HG03108 (cell line): ENCODE data around the gene WNT7B.

Source experiments
- ATAC-seq: cut with Tn5 transposase; IDR thresholded peaks from one replicate; pipeline ENCODE4 v1.9.1; 2021; ENCODE audit warnings: moderate library complexity; ENCODE audit not compliant: unreplicated experiment

Gene WNT7B

DNA sequence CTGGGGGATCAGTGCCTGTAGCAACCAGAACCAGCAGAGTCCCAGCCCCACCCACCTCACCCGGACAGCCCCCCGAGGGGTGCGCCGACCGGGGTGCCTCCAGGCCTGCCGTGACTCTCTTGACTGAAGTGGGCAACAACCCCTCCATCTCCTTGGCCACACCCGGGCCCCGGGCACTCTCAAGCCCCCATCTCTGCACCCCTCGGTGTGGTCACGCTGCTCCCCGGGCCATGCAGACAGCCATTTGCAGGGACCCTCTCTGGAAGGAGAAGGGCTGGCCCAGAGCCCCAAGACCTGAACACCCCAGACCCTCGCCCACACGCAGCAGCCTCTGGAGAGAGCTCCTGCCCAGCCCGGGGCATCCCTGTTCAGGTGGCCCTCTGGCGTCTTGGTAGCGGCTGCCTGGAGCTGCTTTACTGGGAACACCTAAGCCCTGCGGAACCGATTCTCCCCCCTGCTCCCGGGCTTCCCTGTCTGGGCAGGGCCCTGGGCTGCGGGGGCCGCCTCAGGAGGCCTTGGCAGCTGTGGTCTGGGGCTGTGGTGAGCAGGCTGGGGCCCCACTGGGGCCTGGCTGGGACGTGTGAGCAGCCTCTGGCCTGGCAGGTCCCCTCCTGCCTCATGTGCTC is 84.9 kb downstream of the WNT7B start:
- ATAC-seq, result no peak

DNA sequence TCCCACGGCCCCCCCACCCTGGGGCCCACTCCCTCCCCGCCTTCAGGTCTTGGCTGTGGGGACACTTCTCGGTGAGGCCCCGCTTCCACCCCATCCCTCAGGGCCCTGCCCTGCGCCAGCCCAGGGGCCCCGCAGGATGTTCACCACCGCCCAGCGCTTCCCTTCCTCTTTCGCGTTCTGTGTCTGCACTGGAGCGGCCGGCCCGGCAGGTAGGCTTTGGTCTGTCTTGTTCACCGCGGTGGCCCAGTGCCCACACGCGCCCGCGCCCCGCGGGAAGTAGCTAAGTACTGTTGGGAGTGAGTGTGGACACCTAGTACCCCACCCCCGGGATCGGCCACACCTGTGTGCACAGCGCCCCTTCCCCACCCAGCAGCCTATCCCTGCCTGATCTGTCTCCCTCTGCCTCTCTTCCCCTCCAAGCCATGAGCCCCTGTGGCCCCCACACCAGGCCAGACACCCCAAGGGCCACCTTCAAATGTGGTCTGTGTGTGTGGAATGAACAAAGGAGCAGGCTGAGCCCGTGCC is 85.4 kb downstream of the WNT7B start:
- no peak for ATAC-seq

DNA sequence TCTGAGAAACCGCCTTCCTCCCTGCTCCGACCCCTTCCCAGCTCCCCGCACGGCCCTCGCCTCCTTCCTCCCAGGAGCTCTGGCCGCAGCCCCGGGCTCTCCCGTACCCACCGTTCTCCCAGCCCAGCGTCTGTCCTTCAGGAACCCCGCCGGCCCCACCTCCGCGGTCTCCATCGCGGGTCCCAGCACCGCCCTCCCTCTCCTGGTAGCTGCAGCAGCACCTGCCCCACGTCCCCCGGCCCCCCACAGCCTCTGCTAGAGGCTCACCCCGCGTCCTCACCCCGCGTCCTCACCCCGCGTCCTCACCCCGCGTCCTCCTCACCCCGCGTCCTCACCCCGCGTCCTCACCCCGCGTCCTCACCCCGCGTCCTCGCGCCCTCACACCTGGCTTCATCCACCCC is 85.9 kb downstream of the WNT7B start:
- no peak for ATAC-seq

DNA sequence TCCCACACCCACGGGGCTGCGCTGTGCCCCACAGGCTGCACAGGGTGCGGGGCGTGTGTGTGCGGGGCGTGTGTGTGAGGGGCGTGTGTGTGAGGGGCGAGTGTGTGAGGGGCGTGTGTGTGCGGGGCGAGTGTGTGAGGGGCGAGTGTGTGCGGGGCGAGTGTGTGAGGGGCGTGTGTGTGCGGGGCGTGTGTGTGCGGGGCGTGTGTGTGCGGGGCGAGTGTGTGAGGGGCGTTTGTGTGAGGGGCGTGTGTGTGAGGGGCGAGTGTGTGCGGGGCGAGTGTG is 86.7 kb downstream of the WNT7B start:
- no peak for ATAC-seq

DNA sequence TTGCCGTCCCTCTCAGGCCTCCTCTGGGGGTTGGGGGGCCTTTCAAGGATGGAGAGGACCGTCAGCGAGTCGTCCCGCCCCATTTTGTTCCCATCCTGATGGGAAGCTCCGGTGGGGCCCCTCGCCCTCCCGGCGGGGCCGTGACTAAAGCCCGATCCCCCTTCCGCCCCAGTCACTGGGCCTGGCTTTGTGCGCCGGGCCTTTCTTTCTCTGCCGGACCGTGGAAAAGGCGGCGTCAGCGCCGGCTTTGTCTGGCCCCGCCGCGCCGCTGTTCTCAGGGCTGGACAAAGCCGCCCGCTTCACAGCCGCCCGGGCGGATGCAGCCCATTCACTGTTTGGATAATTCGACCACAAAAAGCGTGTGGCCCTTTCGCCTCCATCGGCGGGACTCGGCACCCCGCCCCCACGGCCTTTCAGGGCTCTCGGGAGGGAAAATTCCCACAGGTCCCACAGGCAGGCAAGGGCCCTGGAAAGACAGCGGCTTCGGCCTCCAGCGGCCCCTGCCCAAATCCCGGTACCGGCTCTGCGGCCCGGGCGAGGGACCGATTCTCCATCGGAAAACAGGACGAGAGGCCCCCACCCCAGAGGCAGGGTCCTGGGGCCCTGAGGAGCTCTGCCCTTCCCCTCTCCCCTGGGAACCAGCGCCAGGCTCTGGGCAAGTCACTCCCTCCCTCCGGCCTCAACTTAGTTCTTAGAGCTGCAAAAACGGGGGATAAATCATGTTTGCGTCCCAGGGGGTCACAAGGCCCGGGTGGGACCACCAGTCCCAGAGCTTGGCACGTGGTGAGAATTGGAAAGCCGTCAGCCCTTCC is 87.2 kb downstream of the WNT7B start:
- no peak for ATAC-seq

DNA sequence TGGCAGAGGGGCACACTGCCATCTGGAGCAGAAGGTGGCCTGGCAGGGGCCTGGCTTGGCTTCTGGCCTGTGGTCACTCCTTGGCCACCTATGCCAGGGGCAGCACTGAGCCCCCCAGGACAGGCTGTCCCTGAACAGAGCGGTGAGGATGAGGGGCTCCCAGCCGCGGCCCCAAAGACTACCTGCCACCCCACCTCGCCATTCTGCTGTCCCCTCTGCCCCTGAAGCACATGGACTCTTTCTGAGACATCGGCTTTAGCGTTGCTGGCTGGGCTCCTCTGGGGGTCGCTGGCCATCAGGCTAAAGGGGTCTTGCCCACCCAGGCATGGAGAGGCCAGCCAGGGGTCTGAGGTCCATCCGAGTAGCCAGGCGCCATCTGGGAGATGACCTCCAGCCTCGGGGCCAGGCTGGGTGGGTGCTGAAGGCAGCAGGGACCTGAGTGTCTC is 87.8 kb downstream of the WNT7B start:
- no peak for ATAC-seq

DNA sequence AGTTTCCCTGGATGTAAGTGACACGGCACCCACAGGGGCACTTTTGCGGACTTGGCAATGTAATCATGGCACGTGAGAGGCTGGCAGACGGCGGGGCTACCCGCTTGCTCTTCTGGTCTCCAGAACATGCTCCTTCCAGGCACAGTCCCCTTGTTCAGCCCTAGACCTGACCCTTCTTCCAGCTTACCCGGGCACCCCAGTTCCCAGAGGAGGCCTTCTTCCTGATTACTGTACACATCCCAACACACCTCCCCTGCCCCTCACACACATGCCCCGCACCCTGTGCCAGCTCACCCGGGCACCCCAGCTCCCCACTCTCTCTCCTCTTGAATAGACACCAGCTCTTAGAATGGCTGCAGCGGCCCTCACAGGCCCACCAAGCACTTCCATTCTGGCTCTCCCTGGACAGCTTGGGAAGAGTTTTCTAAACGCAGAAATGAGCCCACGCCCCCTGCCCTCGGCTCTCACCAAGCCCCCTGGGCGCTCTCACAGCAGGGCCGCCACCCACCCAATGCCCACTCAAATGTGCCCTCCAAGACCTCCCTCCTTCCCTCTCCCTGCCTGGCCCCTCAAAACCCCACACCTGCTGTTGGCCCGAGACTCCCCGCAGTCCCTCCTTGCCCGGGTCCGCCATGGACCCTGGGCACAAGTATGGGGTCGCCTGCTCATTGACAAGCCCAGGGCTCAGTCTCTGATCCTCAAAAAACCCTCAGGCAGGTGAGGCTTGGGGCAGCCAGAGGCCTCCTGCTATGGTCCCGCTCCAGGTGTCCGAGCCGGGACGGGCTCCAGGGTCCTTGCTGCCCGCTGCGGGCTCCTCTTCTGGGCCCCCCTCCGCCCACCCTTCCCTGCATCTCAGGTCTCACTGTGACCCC is 88.5 kb downstream of the WNT7B start:
- no peak for ATAC-seq

DNA sequence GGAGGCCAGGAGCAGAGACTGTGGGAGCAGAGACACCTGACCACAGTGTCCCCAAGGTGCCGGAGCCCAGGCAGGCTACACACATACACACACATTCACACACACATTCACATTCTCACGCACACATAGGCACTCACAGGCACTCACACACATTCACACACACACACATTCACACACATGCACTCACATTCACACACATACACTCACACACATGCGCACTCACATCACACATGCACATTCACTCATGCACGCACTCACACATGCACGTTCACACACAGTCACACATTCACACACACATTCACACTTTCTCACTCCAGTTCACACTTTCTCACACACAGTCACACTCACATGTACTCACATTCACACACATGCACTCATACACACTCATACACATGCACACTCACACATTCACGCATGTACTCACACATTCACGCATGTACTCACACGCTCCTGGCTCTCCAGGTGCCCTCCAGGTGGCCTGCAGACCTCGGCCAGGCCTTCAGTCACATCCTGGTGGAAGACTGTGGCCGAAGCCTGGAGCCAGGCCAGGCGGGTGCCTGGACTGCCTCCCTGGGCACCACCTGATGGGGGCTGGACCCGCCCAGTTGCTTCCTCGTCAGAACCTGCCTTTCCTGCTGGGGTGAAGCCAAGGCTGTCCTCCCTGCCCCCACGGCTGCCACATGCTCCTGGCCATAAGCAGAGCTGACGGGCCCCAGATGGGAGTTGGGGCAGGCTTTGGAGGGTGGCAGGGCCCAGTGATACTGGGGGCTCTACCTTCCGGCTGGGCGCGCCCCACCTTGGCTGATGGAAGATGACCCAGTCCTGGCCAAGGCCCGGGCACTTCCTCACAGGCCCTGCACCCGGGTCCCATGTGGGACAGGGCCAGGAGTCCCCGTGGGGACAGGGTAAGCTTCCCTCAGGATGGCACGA is 89.5 kb downstream of the WNT7B start:
- no peak for ATAC-seq

DNA sequence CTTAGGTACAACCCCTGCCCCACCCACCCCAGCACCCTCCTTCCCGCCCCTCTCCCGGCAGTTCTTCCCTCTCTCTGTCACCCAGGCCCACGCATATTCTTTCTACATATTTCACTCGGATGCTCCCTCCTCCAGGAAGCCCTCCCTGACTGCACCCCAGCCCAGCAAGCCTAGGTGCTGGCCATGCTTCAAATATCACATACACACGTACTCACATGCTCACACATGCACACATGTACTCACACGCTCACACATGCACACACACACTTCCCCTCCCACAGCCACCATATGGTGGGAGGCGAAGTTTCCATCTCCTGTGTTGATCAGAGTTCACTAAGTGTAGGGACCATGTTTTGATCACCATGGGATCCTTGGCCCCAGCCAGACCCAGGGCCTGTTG is 90.4 kb downstream of the WNT7B start:
- no peak for ATAC-seq

DNA sequence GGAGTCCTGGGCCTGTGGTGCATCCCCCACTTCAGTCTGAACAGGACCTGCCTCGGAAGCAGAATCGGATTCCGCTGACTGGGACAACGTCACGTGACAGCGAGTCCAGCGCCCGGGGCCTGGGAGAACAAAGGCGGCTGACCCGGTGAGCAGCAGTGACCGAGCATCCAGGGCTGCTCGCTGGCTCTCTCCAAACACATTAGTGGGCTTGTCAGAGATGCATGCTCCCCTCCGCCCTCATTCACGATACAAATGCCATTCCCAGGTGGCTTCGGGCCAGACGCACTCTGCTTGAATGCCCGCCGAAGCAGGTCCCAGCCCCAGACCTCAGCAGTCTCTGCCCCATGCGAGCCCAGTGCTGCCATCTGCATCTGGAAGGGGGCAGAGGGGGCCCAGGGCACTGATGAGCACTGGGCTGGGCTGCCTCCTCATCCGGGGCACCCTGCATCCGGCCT is 91.0 kb downstream of the WNT7B start:
- no peak for ATAC-seq

DNA sequence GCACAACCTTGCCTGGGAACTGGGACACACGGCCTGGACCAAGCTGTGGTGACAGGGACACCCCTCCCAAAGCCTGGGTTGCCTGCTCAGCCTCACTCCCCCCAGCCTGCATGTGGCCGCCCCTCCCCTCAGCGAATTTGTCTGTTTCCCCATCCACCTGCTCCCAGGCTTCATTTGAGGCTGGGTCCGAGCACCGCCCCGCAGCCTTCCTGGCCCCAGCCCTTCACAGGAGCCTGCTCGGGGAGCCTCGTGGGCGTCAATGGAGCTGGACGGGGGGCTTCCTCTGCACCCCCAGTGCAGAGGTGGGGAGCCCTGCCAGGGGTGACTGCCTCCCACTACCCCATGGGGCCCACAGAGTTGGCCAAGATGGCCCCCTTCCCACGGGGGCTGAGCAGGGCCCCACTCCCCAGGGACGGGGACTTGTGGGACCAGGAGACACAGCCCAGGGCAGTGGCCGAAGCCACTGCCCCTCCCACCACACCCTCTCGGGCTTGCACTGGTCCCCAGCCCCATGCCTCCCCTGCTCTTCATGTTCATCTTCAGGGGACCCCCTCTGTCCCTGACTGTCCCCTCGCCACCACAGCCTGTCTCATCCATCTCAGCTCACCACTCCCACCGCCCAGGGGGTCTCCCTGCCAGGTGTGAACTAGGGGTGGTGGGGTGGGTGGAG is 91.7 kb downstream of the WNT7B start:
- ATAC-seq, result no peak

DNA sequence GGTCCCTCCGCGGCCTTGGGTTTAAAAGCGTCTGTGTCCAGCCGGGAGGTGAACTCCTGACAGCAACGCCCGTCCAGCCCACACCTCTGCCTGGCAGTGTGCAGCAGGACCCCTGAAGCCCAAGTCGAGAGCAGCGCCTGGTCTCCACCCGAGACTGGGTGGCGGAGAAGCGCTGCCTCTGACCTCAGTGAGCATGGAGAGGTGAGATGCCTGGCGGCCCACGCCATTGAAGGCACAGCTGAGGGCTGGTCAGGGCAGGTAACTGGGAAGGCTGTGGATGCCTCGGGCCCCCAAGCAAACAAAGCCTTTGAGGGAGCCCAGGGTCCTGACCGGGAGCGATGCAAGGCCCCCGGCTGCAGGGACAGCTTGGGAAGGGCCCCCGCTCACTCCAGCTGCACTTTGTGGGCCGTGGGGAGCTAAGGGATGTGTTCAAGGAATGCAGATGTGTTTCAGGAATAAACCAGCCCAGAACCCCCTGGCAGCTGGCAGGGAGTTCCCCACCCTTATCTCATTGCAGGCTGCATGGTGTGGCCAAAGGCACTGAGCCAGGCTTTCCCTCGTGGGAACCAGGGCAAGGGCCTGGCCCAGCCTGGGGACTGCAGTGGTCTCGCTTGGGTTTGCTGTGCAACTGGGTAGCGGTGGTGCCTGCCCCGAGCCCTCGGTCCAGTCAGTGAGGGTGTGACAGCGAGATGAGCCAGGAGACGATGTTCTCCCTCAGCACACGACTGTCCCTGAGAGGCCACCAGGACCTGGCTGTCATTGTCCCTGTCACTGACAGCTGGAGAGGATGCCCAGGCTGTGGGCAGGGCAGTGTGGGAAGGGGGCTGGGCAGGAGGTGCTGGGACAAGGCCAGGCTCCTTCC is 92.5 kb downstream of the WNT7B start:
- no peak for ATAC-seq

DNA sequence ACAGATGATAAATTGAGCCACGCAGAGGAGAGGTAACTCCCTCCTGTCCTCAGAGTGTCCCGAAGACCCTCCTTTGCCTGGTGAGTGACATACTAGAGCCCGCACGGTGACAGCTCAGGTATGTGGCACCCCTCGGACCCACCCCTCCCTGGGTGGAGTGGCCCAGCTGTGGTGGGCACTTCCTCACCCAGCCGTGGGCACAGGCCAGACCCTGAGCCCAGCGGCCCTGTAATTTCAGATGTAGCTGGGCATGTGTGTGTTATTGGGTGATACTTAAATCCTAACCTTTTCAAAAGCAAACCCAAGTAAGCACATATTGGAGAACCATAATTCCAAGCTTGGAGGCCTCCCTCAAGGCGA is 93.2 kb downstream of the WNT7B start:
- no peak for ATAC-seq

DNA sequence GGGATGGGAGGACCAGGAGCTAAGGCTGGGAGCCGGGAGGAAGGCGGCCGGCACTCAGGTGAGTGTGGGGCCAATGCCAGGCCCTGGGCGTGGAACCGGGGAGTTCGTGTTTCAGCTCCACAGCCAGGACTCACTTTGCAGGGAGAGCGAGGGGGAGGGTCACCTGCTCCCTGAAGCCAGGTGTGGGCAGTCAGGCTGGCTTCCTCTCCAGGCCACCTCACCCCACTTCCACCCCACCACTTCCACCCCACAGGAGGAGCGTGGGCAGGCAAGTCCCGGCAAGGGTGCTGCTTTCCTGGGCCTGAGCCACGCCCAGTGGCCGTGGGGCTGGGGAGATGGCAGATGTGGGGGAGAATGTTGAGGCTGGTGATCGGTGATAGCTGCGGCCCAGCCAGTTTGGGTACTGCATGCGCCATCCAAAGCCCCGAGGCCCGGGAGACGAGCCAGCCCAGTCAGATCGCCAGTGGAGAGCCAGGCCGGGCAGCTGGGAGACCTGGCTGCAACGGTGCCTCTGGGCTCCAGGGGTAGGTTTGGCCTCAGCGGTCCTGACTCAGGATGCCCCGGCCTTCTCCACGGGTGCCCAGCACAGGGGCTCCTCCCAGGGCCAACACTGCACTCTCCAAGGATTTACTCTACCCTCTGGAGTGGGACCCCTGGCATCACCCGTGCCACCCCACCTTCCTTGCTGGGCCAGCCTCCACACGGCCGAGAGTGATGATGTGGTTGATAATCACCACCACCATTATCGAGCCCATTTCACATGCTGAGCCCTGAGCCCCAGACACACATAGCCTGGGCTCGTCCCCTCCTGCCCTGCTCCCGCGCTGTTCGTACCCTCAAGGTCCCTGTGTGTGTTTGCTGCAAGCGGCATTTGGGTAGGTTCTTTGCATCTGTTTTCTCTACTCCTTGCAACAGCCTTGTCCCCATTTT is 93.8 kb downstream of the WNT7B start:
- ATAC-seq, result no peak

DNA sequence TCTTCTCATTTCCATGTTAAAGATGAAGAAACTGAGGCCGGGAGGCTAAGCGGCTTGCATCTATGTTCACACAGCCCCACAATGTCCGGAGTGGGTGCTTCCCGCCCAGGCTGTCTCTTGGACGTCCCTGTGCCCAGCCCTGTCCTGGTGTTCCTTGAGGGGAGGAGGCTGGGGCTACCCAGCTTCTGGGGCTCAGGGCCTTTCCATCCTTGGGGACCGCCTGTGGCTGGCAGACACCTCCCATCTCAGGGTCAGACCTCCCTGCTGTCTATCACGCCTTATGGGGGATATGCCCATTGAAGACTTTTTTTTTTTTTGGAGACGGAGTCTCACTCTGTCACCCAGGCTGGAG is 95.5 kb downstream of the WNT7B start:
- ATAC-seq, result no peak

DNA sequence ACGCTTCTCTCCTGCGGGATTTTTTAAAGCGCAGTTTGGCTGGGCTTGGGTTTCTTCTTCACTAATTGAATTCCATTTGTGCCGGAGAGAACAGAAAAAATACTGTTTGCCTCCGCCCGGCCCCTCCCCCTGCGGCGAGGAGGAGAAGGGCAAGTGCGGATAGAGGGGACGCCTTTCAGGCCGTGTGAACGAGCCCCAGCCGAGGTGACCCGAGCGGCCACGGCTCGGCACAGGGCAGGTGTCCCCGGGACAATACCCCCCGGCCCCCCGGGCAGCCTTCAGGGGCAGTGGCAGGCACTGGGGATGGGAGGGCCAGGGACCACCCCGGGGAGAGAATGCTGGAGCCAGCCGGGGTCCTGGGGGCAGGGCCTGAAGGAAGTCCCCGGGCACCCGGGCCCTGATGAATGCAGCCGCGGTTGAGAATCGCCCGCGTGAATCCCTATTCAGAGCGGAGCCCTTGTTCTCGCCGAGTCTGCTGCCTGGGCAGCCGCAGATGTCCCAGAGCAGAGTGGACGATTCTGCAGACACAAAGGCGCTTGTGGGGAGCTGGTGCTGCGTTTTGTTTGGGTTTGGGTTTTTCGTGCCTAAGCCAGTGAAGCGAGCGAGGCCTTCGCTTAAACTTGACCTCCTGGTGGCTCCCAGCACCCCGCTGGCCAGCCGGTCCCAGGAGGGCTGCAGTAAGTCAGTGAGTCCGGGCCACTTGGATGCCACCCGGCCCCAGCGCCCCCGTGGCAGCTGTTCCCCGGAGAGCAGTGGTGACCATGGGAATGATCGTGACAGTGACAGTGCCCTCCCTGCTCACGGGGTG is 96.0 kb downstream of the WNT7B start:
- ATAC-seq, result no peak

DNA sequence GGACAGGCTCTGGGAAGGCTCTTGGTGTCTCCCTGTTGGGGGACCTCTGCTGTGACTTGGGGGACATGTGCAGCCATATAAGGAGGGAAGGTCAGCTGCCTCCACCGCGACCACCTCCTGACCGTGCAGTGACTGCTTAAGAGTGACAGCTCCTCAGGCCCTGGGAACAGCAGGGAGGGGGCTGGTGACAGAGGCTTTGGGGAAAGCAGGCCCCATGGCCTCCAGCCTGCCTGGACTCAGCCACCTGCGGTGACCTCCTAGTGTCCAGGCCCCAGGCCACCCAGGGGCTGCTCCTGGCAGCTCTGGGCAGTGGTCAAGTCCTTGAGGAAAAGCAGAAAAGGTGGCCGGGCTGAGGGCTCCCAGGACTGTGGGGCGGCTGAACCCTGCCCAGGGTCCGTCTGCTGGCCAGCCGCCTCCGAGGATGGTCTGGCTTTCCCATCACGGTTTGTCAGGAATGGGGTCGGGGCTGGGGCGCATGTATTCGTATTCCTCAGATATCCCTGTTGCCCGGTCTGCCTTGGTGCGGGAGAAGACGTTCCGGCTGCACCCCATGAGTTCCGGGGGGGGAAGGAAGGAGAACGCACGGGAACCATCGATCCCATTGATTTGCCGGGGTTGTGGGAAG is 96.8 kb downstream of the WNT7B start:
- ATAC-seq, result no peak
